Globus pallidus (tissue), 1 donor: ENCODE results near the gene CCND1.
"Not testable (repeated sequence)": the region's sequence is repeated elsewhere in the genome, so short reads cannot be mapped to it uniquely, and the experiment has no call there.

Source experiments
- DNase-seq: peaks from one replicate; pipeline ENCODE4 v3.0.0-alpha.2; 2015; ENCODE audit warnings: low spot score

CCND1 gene

GRCh38 chr11:69617682-69618081 lies 23.3 kb upstream of the CCND1 start:
- DNase-seq: no peak

GRCh38 chr11:69618237-69618636 lies 22.7 kb upstream of the CCND1 start:
- DNase-seq: no peak

- DNase-seq: no peak
Observed at GRCh38 chr11:69620683-69621290, 20.2 kb upstream of the CCND1 start.

- not testable (repeated sequence) for DNase-seq
Observed at GRCh38 chr11:69622097-69622681, 18.8 kb upstream of the CCND1 start.

- no peak for DNase-seq
Observed at GRCh38 chr11:69624293-69624692, 16.7 kb upstream of the CCND1 start.

GRCh38 chr11:69625476-69625875 lies 15.5 kb upstream of the CCND1 start:
- DNase-seq: no peak

GRCh38 chr11:69627551-69627950 lies 13.4 kb upstream of the CCND1 start:
- DNase-seq: no peak

GRCh38 chr11:69630017-69630416 lies 10.9 kb upstream of the CCND1 start:
- no peak for DNase-seq

GRCh38 chr11:69630424-69630823 lies 10.5 kb upstream of the CCND1 start:
- no peak for DNase-seq

GRCh38 chr11:69632900-69633299 lies 8.1 kb upstream of the CCND1 start:
- DNase-seq: no peak

- DNase-seq: no peak
Observed at GRCh38 chr11:69634069-69634468, 6.9 kb upstream of the CCND1 start.

- no peak for DNase-seq
Observed at GRCh38 chr11:69634590-69634989, 6.4 kb upstream of the CCND1 start.

GRCh38 chr11:69635195-69635594 lies 5.8 kb upstream of the CCND1 start:
- no peak for DNase-seq

- no peak for DNase-seq
Observed at GRCh38 chr11:69635804-69636511, 5.0 kb upstream of the CCND1 start.

- peak; percentile 41 for DNase-seq
Observed at GRCh38 chr11:69636512-69637197, 4.3 kb upstream of the CCND1 start.

GRCh38 chr11:69637198-69637940 lies 3.6 kb upstream of the CCND1 start:
- no peak for DNase-seq

GRCh38 chr11:69637941-69638871 lies 2.8 kb upstream of the CCND1 start:
- no peak for DNase-seq

GRCh38 chr11:69638941-69639681 lies 1.8 kb upstream of the CCND1 start:
- DNase-seq: peak; percentile 64

- no peak for DNase-seq
Observed at GRCh38 chr11:69639831-69640230, 1.1 kb upstream of the CCND1 start.

- no peak for DNase-seq
Observed at GRCh38 chr11:69640260-69640994, 529 bp upstream of the CCND1 start.
